Neural crest cell (in vitro differentiated cells): ENCODE measurements around the gene SLC35F1. TPM values are rescaled to one million over a fixed set of nuclear protein-coding genes. Genes with fewer than 3 reads are reported as not detected.

Experiments
- DNase-seq: peaks from one replicate; pipeline ENCODE4 v3.0.0; 2021; ENCODE audit warnings: low read depth, mixed read lengths, low spot score
- H3K27ac Mint-ChIP-seq: one replicate; pipeline ENCODE4 v1.8.0; 2021; ENCODE audit warnings: mild to moderate bottlenecking, mixed read lengths; ENCODE audit not compliant: unreplicated experiment
- H3K27me3 Mint-ChIP-seq: 2 replicates; pipeline ENCODE4 v1.8.0; 2021; ENCODE audit warnings: low read depth, mild to moderate bottlenecking, mixed read lengths
- H3K36me3 Mint-ChIP-seq: 2 replicates; pipeline ENCODE4 v1.8.0; 2021; ENCODE audit warnings: low read depth, mild to moderate bottlenecking, mixed read lengths
- H3K4me1 Mint-ChIP-seq: 2 replicates; pipeline ENCODE4 v1.8.0; 2021; ENCODE audit warnings: mixed read lengths
- H3K4me3 Mint-ChIP-seq: one replicate; pipeline ENCODE4 v1.8.0; 2021; ENCODE audit warnings: mild to moderate bottlenecking, mixed read lengths
- H3K9me3 Mint-ChIP-seq: 2 replicates; pipeline ENCODE4 v1.8.0; 2021; ENCODE audit warnings: mixed read lengths
- CTCF ChIP-seq: fragments of 200-600 bp; sonication (generic); conservative IDR thresholded peaks from 2 replicates; pipeline ENCODE4 v1.5.0; 2021; ENCODE audit warnings: antibody characterized with exemption, mild to moderate bottlenecking
- total RNA-seq: library from RNA; stranded (reverse); gene quantifications from 2 replicates; pipeline ENCODE4 v1.2.1, GENCODE V29; 2021

Gene SLC35F1
- total RNA-seq, 1 donor from 2014 or later = 41.4 TPM

GRCh38 chr6:118215269-118215668 is 308.2 kb downstream of the SLC35F1 start:
- Mint-ChIP-seq H3K4me1 (peaks cover 14% of the 10 kb centered on the region), H3K4me3 (no peak overlapping the region), H3K27ac (no peak overlapping the region), H3K27me3 (no peaks in the 10 kb centered on the region), H3K36me3 (peaks cover 9% of the 10 kb centered on the region), H3K9me3 (peaks cover 13% of the 10 kb centered on the region)
- TF ChIP-seq CTCF = no peak
- no peak for DNase-seq

- Mint-ChIP-seq H3K9me3 (peaks cover 13% of the 10 kb centered on the region), H3K27me3 (no peaks in the 10 kb centered on the region), H3K36me3 (peaks cover 9% of the 10 kb centered on the region), H3K4me1 (peaks cover 22% of the 10 kb centered on the region), H3K27ac (no peak overlapping the region), H3K4me3 (no peak overlapping the region)
- DNase-seq = no peak
- no peak for TF ChIP-seq CTCF
These were observed 309.7 kb downstream of the SLC35F1 start for GRCh38 chr6:118216751-118217150.

- Mint-ChIP-seq H3K27ac (no peak overlapping the region), H3K9me3 (peaks cover 13% of the 10 kb centered on the region), H3K4me1 (peaks cover 24% of the 10 kb centered on the region), H3K36me3 (peaks cover 9% of the 10 kb centered on the region), H3K4me3 (no peak overlapping the region), H3K27me3 (no peaks in the 10 kb centered on the region)
- no peak for TF ChIP-seq CTCF
- no peak for DNase-seq
These were observed 311.1 kb downstream of the SLC35F1 start for GRCh38 chr6:118218156-118218555.

GRCh38 chr6:118220429-118221128 is 313.5 kb downstream of the SLC35F1 start:
- no peak overlapping the region for H3K4me3 Mint-ChIP-seq
- no peak for DNase-seq
- H3K4me1 Mint-ChIP-seq = peaks cover 26% of the 10 kb centered on the region
- no peaks in the 10 kb centered on the region for H3K27me3 Mint-ChIP-seq
- H3K36me3 Mint-ChIP-seq = peaks cover 16% of the 10 kb centered on the region
- no peak for TF ChIP-seq CTCF
- no peak overlapping the region for H3K27ac Mint-ChIP-seq
- H3K9me3 Mint-ChIP-seq = peaks cover 19% of the 10 kb centered on the region

- no peak overlapping the region for H3K4me3 Mint-ChIP-seq
- H3K36me3 Mint-ChIP-seq = peaks cover 14% of the 10 kb centered on the region
- peaks cover 18% of the 10 kb centered on the region for H3K4me1 Mint-ChIP-seq
- no peaks in the 10 kb centered on the region for H3K27me3 Mint-ChIP-seq
- H3K9me3 Mint-ChIP-seq = peaks cover 15% of the 10 kb centered on the region
- DNase-seq = no peak
- TF ChIP-seq CTCF = no peak
- peak overlapping the region; percentile 45 for H3K27ac Mint-ChIP-seq
These were observed 316.3 kb downstream of the SLC35F1 start for GRCh38 chr6:118223316-118223715.
